ENCODE measurements around the gene ADPRS.

Gene ADPRS

GRCh38 chr1:36134031-36134430, 45.3 kb downstream of the ADPRS start:
- no peak for DNase-seq

GRCh38 chr1:36134505-36135329, 46.0 kb downstream of the ADPRS start:
- peak; percentile 30 to 42 for DNase-seq

- DNase-seq, result no peak
Observed at GRCh38 chr1:36135330-36135667, 46.6 kb downstream of the ADPRS start.

- no peak for DNase-seq
Observed at GRCh38 chr1:36135796-36136195, 47.1 kb downstream of the ADPRS start.

GRCh38 chr1:36136535-36136934, 47.8 kb downstream of the ADPRS start:
- no peak for DNase-seq

- DNase-seq, result no peak
Observed at GRCh38 chr1:36137226-36137625, 48.5 kb downstream of the ADPRS start.

GRCh38 chr1:36137776-36138175, 49.1 kb downstream of the ADPRS start:
- no peak for DNase-seq

GRCh38 chr1:36139521-36139920, 50.8 kb downstream of the ADPRS start:
- no peak for DNase-seq

GRCh38 chr1:36142121-36142520, 53.4 kb downstream of the ADPRS start:
- DNase-seq, result no peak

GRCh38 chr1:36143424-36143823, 54.7 kb downstream of the ADPRS start:
- DNase-seq, result no peak
